Loucy (cell line): ENCODE data around the gene ENOX1.

ENCODE experiments used
- CTCF ChIP-seq: fragments of 200-600 bp; sonication (generic); conservative IDR thresholded peaks from 2 replicates; pipeline ENCODE4 v1.5.1; 2014; ENCODE audit warnings: mild to moderate bottlenecking, antibody characterized with exemption, low read length
- EZH2phosphoT487 ChIP-seq: fragments of 200-600 bp; IDR thresholded peaks from 2 replicates; pipeline ENCODE4 v1.6.1; 2018; ENCODE audit warnings: antibody characterized with exemption, mild to moderate bottlenecking, moderate library complexity, borderline replicate concordance

GRCh38 chr13:43614063-43614462 lies 172.7 kb downstream of the ENOX1 start:
- TF ChIP-seq CTCF = no peak
- TF ChIP-seq EZH2phosphoT487 = no peak
